GM19468 (cell line): ENCODE results near the gene SH3GL3.

ENCODE experiments used
- ATAC-seq: cut with Tn5 transposase; IDR thresholded peaks from one replicate; pipeline ENCODE4 v1.9.1; 2021; ENCODE audit warnings: mild to moderate bottlenecking, moderate library complexity, moderate number of reproducible peaks; ENCODE audit not compliant: unreplicated experiment; ENCODE audit errors: extremely low read depth

Gene SH3GL3

DNA sequence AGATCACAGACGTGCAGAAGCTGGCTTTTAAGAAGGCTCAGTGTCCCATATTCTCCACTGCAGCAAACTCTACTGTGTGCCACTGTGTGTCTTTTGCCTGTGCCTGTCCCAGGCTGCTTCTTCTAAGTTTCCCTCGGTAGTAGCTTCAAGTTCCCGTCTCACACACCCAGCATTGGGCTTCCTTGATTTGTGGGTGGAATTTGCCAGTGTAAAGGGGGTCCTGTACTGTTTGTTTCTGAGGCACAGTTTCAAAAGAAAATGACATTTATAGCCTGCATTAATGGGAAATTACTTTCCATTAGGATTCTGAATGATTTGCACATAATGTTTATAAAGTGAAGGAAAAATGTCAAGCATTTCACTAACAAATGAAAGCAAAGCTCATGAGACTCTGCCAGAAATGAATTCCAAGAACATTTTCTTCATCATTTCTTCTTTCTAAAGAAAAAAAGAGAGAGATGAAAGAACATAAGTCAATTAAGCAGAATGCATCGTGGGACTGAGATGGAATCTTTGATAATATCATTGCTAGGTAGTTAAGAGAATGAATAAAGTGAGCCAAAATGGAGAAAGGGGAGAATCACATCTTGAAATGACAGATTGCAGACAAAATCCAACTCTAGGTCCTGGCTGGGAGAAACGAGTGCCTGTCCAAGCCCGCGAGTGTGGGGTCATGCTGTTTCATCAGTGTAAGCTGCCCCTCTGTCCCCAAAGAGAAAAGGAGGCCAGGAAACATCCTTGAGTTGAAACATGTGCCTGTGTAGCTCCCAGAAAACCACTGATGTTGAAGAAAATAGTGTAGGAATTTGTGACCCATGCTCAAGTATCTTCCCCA is 158.2 kb downstream of the SH3GL3 start:
- no peak for ATAC-seq

DNA sequence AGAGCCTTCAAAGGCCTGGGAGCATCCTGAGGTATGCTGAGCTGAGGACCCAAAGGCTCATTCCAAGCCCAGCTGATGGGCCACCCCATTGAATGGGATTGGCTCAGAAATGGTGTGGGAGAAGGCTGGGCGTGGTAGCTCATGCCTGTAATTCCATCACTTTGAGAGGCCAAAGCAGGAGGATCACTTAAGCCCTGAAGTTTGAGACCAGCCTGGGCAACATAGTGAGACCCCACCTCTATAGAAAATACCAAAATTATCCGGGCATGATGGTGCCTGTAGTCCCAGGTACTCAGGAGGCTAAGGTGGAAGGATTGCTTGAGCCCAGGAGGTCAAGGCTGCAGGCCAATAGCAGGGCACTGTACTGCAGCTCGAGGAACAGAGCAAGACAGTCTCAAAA is 163.0 kb downstream of the SH3GL3 start:
- no peak for ATAC-seq

DNA sequence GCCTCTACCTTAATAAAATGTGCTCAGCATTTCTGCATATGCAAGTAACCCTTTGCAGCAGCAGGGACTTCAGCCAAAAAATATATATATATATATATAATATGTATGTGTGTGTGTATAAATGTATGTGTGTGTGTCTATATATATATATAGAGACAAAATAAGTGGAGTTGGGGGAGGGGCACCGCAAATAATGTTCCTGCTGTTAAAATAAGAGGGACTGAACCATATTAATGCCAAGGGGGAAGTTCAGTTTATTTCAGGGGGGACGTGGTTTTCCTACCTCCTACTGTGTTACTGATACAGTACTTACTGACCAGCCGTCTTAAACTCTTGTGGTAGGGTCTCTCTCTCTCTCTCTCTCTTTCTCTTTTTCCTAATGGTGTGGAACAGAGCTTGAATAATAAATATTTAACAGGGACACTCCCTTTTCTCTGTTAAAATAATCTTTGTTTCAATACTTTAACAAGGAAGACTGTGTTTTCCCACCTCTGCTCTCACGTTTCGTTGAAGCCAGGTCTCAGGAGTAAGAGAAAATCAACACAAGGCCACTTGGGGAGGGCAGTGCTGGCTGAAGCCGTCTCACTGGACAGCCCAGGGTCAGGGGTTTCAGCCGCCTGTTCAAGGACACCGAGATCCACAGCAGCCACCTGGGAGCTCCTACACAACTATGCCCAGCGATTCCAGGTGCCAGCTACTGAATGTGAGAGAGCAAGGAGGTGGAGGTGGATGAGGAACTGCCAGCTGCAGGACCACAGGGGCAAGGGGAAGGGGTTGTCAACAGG is 164.0 kb downstream of the SH3GL3 start:
- ATAC-seq: no peak

DNA sequence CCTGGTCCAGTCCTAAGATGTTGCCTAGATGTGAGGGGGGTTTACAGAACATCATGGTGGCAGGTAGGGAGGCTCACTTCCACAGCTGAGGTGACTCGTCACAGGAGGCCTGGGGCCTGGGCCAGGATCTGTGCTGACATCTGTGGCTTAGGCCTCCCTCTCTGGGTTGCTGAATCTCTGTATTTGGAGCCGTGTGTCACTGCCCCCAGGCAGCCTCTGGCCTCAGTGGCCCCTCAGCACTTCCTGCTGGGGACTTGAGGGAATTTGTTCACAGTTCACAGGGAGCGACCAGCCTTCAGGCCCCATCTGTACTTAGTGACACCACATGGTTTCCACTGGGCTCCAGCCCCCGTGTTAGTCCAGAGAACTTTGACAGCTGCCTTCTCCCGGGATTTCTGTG is 165.1 kb downstream of the SH3GL3 start:
- ATAC-seq: no peak

DNA sequence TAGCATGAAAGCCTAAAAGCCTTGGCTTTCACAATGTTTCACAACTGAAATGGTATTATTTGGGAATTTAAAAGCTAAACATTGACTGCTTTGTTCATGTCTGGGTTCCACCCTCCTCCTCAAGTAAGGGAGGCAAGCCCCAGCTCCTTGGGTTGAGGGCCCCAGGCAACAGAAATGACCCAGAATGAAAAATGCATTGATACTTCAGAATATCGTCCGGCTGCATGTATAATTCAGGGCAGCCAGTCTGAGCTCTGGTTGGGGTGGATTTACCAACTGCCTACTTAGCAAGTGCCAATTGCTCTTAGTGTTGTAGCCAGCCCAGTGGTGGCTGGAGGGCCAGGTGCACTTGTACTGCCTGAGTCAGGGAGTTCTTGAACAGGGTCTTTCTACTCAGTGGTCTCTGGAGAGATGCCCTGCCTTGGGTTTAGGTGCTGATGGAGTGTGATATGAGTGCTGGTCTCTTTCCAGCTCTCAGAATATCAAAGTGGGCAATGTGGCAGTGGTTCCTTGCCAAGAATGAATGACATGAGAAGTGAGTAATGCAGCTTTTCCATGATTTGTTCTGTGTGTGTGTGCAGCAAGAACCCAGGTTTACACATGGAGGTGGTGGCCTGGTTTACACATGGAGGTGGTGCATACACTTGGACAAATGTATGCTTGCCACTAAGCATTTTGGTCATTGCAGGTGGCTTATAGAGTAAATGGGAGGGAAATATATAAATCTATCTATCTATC is 165.9 kb downstream of the SH3GL3 start:
- ATAC-seq: no peak

DNA sequence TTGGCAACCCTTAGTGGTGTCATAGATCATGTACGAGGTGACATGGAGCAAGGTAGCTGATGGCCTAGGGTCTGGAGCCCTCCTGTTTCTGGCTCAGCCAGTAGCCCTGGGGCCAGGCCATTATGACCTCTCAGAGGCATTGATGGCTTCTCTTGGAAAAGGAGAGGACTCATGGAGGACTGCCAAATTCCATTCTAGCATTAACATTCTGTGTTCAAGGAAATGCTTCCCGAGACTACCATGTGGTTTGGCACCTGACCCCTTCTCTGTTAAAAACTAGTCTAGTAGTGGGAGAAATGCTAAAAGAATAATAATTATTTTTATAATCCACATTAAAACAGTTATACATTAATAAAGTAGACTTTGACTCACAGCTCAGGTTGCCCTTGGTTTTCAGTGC is 166.6 kb downstream of the SH3GL3 start:
- no peak for ATAC-seq

DNA sequence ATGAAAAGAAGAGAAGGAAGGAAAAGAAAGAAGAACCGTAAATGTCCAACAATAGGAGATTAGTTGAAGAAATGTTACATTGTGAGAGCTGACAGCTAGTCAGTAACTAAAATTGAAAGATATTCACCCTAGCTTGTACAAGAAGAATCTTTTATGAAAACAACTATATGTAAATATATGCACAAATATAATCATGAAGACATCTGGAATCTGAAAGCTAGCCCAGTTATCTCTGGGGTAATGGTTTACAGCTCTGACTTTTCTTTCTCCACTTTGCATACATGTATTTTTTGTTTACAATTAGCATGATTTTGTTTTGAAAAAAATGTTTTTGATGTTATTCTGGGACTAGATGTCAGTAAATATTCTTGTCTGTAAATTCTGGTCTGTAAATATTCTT is 169.7 kb downstream of the SH3GL3 start:
- no peak for ATAC-seq

DNA sequence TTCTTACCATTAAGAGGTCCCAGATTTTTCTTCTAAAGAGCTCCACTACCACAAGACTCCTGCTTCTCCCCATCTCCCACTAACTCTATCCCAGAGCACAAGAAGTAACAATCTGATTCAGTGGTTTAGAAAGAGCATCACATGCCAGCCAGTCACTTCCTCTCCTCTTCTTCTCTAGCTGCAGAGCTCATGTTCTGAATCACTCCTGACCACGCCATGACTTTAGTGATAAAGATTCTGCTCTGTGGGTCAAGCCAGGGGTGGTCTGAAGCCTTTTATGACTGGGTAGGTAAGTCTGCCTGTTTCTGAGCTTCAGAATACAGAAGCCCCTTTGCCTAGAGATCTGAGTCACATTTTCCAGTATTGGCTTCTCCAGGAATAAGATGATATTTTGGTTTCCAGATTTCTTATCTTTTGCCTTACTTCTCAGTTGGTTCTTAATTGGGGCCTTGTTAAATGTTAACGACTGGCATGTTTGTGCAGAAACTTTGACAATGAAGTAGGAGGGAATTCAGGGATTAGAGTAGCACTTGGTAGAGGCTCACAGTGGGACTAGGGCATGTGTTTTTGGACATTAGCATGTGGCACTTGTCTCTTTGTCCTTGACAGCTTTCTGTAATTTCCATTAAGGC is 179.1 kb downstream of the SH3GL3 start:
- ATAC-seq: no peak

DNA sequence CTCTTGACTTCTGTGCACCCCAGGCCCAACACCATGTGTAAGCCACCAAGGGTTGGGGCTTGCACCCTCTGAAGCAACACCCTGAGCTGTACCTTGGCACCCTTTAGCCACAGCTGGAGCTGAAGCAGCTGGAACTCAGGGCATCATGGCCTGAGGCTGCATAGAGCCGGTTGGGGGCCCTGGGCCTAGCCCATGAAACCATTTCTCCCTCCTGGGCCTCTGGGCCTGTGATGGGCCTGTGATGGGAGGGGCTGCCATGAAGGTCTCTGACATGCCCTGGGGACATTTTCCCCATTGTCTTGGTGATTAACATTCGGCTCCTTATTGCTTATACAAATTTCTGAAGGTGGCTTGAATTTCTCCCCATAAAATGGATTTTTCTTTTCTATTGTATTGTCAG is 184.4 kb downstream of the SH3GL3 start:
- ATAC-seq: no peak

DNA sequence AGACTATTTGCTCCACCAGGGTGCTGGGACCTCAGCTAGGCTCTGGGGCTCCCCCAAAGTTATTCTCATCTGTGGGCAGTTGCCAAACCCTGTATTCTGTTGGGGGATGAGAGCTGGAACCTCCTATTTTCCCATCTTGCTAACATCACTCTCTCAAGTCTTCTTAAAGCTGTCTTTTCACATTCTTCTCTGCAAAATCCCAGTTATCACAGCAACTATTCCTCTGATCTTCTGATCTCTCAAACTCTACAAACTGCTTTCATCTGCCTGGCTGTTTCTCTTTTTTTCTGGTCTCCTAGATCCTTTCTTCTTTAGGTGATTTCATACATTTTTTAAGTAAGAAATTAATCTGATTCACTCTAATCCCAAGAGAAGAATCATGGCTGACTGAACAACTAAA is 196.1 kb downstream of the SH3GL3 start:
- no peak for ATAC-seq

DNA sequence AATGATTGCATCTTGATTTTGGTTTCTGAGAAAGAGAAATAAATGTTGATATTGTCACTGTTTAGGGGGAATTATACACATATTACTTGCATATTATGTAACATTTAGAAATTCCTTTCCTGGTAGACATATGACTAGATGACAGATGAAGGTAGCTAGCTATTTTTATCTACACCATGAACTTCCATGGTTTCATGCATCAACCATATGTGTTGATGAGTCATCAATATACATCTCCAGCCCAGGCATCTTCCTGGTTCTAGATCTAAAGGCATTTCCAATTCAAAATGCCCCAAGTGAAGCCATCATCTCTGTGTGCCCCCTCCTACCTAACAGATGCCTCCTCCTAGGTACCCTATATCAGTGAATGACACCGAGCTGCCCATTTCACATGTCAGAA is 197.3 kb downstream of the SH3GL3 start:
- no peak for ATAC-seq

DNA sequence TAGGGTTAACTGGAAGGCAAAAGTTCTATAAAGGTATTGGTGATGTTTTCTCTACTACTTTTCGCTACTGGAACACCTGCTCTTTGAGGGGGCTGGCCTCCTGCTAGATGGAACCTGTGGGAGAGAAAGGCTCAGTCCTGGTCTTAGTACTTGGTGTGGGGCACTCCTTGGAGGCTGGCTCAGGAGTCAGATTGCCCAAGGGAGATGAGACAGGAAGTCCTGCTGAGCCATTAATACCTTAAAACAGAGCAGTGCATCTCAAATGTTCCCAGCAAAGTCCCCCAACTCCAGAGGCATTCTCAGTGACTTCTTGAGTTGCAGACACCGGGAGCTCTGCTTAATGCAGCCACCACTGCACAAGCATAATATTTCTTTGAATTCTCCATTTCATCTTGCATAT is 203.7 kb downstream of the SH3GL3 start:
- no peak for ATAC-seq

DNA sequence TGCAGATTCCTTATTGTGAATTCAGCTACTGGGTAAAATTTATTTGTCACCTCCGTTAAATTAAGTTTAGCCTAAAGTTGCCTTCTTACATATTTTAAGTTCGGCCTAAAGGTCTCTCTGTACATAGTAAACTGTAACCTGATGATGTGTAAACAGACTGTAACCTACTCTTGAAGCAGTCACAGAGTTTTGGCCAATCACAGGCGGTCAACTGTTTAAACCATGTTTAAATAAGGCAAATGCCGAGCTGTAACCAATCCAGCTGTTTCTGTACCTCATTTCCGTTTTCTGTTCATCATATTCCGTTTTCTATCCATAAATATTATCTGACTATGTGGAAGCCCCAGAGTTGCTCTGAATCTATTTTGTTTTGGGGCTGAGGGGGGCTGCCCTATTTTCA is 204.4 kb downstream of the SH3GL3 start:
- ATAC-seq: no peak

DNA sequence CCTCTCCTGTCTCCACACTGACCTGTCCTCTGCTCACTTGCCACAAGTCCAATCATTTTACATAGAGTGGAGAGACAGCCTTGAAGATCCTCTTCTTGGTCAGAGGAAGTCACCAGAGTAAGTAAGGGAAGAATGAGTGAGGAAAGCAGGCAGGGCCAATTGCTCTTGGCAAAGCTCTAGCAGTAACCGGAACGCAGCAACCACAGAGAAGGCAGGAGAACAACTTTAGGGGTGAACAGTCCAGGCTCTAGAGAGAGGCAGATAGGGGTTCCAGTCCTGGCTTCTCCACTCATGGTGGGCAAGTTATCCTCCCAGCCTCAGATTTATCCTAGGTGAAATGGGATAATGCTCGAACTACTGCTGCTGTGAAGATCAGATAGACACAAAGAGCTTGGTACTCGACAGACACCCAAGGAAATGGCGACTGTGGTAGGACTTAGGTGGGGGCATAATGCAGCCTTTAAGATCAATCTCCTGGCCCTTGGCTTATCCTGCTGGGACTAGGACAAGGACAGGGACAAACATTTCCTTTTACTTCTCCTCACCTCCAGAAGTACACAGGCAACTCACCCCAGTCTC is 205.6 kb downstream of the SH3GL3 start:
- ATAC-seq: no peak

DNA sequence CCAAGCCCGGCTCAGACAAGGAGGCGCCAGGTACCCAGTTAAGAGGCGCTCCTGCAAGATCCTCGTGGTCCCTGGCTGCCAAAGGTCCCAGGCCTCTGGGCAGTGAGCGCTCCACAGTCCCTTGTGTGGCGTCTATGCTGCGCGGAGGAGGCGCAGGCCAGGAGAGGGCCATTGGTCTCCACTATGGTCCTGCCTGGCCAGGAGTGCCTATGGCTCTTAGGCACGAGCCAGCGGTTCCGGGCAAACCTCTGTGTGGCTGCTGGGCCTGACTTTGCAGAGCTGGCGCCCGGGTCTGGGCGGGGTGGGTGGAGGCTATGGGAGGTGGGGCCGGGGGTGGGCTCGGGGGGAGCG is 206.1 kb downstream of the SH3GL3 start:
- no peak for ATAC-seq

DNA sequence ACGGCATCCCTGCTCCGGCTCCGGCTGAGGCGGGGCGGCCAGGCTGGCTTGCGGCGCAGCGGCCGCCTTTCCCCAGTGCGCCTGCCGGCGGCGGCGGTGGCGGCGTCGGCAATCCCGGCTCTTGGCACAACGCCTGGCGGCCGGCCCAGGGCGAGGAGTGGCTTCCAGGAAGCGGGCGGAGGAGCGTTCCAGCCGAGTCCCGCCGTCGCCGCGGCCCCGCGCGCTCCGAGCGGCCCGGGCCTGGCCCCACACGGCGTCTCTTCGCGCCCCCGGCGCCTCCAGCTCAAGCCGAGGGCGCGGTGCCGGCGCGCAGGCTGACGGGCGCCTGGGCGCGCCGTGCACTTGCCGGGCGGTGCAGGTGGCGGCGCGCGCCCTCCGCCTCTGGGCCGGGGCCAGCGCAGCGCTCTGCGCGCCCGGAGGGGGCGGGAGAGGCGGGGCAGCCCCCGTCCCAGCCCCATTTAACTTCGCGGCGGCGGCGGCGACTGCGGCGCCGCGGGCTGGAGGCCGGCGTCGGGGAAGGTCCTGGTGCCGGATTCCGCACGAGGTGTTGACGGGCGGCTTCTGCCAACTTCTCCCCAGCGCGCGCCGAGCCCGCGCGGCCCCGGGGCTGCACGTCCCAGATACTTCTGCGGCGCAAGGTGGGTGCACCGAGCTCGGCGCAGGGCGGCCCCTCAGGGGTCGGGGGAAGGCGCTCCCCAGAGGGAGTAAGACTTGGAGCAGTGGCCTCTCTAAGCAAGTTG is 206.7 kb downstream of the SH3GL3 start, which contains the start of gene ADAMTSL3:
ADAMTSL3 (plus strand) TSS at position 485 of the 740 bp plus-strand sequence. CDS start 1,639 bp downstream, outside the sequence.
- ATAC-seq: no peak

DNA sequence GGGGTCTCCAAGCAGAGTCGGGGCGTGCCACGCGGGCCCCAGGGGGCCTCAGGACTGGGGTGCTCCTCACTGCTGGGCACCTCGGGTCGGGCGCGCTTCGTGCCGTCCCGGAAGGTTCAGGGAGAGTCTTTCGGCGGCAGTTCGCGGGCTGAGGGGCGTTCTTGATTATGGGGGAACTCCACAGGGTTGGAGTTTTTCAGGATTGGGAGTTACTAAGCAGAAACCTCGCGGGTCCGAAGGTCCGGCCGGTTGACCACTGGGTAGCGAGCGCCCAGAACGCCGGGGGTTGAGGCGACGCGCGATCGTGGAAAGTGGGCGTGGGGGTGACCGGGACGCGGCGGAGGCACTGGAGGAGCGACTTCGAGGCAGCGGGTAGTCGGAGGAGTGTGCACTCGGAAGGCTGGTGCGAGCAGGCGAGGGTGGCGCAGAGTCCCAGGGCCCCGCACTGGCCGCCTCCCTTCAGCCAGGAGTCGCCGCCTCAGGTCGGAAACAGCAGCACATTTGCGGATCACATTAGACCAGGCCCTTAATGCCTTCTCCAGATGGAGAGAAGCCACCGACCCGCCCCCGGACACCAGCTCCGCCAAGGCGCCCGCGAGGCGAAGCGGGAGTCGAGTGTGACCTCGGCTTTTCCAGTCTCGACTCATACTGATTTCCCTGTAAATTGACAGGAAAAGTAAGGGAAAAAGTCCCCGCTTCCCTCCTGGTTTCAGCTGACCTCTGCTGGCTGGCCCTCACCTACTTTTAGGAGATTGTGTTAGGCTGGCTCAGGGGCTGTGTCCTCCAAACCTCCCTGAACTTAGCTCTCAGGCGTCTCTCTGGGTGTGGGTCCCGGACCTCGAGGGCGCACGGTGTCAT is 207.5 kb downstream of the SH3GL3 start:
- ATAC-seq: no peak

DNA sequence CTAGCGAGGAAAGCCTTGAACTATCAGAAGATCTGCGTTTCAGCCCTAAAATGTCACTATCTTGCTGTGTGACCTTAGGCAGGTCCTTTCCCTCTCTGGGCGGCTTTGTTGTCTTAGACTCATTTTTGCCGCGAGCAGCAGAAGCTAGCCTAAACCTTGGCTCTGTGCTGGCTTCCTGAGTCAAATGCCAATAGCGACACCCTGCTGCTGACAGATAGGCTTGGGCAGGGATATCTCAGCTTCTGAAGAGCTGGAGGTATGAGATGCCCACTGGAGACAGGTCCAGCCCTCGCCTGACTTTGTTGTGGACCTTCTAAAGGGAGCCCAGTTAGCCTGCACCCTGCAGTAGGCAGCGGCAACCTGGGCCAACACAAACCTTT is 208.1 kb downstream of the SH3GL3 start:
- ATAC-seq: no peak

DNA sequence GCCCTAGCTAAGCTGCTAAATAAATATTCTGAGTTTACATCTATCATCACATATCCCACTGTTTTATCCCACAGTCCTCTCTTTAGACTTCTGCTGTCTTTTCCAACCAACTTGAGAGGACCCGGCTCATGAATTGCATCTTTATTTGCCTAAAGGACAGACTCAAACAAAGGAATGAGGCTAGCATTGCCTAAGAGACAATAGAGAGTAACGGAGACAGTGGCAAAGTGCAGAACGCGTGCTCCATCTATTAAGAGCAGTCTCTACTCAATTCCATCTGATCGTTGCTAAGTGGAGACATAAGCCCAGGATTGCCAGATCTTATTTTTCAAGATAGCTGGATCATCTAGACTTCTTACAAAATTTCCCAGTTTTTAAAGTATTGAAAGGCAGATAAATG is 209.1 kb downstream of the SH3GL3 start:
- ATAC-seq: no peak
